Ovary (tissue), 3 donors: ENCODE results near the gene LIG4.

Source experiments
- CTCF ChIP-seq, 3 donors: fragments of 450-650 bp in 2 of 3; fragments of 200-600 bp in 1 of 3; IDR thresholded peaks; one replicate each; pipeline versions ENCODE4 v1.5.1 to v1.8.0; 2016 to 2022; ENCODE audit warnings: antibody characterized with exemption in 3 of 3, mild to moderate bottlenecking in 1 of 3
- POLR2A ChIP-seq: fragments of 450-650 bp; IDR thresholded peaks from one replicate; pipeline ENCODE4 v1.6.1; 2017; ENCODE audit warnings: antibody characterized with exemption, mild to moderate bottlenecking, moderate library complexity
- donor health status: DM: no; HTN: no; CAD: no.

DNA sequence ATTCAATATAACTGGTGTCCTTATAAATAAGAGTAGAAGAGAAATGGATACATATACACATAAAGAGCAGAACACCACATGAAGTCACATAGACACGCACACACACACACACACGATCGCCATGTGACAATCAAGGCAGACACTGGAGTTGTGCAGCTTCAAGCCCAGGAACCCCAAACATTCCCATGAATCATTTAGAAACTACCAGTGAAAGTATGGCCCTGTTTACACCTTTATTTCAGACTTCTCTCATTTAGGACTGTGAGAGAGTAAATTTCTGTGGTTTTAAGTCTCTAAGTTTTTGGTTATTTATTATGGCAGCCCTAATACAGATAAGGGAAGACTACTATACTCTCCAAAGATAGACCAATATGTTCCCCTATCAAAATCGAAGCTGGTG is 33.8 kb upstream of the LIG4 start:
- no peak for TF ChIP-seq CTCF (IDR thresholded peaks at IDR 0.05)
- TF ChIP-seq POLR2A = no peak
